SK-MEL-5 (cell line): ENCODE data around the gene STXBP1. TPM values are rescaled to one million over a fixed set of nuclear protein-coding genes. Genes with fewer than 3 reads are reported as not detected.
A peak's percentile ranks its signal among the peaks of the same experiment; 100 is the strongest.
"Not testable (repeated sequence)": the region's sequence is repeated elsewhere in the genome, so short reads cannot be mapped to it uniquely, and the experiment has no call there.

Experiments used
- DNase-seq: peaks from one replicate; pipeline ENCODE4 v3.0.0-alpha.2; 2016; ENCODE audit warnings: low read depth, low spot score
- in situ Hi-C: cut with HindIII; loops from 2 replicates; pipeline ENCODE4 v1.10.0; 2016; ENCODE audit warnings: low sequenced_read_pairs, high pct_unique_total_duplicates, low pct_unique_long_range_greater_than_20kb
- total RNA-seq: library from RNA; depleted of rRNA; stranded (reverse); fragments of >200 nt; shearing (Covaris generic); gene quantifications from 2 replicates; pipeline ENCODE4 v1.2.3, GENCODE V29; 2014

The STXBP1 gene
- total RNA-seq, 1 experiment from 2014 or later, result 41.3 TPM

- in situ Hi-C loops, result no loop called here
- DNase-seq, result peak; percentile 50
Measured at GRCh38 chr9:127574072-127574993, 37.7 kb upstream of the STXBP1 start.

GRCh38 chr9:127575875-127576778 is 36.0 kb upstream of the STXBP1 start:
- in situ Hi-C loops, result no loop called here
- no peak for DNase-seq

GRCh38 chr9:127577194-127577593 is 34.9 kb upstream of the STXBP1 start:
- DNase-seq, in situ Hi-C loops: not testable (repeated sequence)

- DNase-seq, result no peak
- in situ Hi-C loops, result no loop called here
Measured at GRCh38 chr9:127578627-127578951, 33.5 kb upstream of the STXBP1 start.

- DNase-seq, result peak; percentile 62
- in situ Hi-C loops, result no loop called here
Measured at GRCh38 chr9:127578952-127579853, 32.9 kb upstream of the STXBP1 start.

GRCh38 chr9:127580366-127580765 is 31.7 kb upstream of the STXBP1 start:
- no peak for DNase-seq
- in situ Hi-C loops, result no loop called here

GRCh38 chr9:127580879-127581475 is 31.1 kb upstream of the STXBP1 start:
- no peak for DNase-seq
- in situ Hi-C loops, result no loop called here

- DNase-seq, in situ Hi-C loops: not testable (repeated sequence)
Measured at GRCh38 chr9:127584474-127584805, 27.6 kb upstream of the STXBP1 start.

- in situ Hi-C loops, result no loop called here
- no peak for DNase-seq
Measured at GRCh38 chr9:127585161-127585819, 26.8 kb upstream of the STXBP1 start.

GRCh38 chr9:127586096-127586495 is 26.0 kb upstream of the STXBP1 start:
- DNase-seq, result no peak
- in situ Hi-C loops, result no loop called here

GRCh38 chr9:127586537-127586936 is 25.5 kb upstream of the STXBP1 start:
- DNase-seq, result peak; percentile 86
- in situ Hi-C loops, result no loop called here

GRCh38 chr9:127587966-127588365 is 24.1 kb upstream of the STXBP1 start:
- in situ Hi-C loops, result no loop called here
- no peak for DNase-seq

GRCh38 chr9:127588740-127589506 is 23.2 kb upstream of the STXBP1 start:
- DNase-seq, result no peak
- in situ Hi-C loops, result no loop called here

- DNase-seq, result peak; percentile 88
- in situ Hi-C loops, result no loop called here
Measured at GRCh38 chr9:127589955-127590370, 22.1 kb upstream of the STXBP1 start.

GRCh38 chr9:127595611-127596010 is 16.5 kb upstream of the STXBP1 start:
- in situ Hi-C loops, result no loop called here

GRCh38 chr9:127598839-127599549 is 13.1 kb upstream of the STXBP1 start:
- DNase-seq, result peak; percentile 35
- in situ Hi-C loops, result no loop called here

More at GRCh38 chr9:127595611-127596010, 16.5 kb upstream of the STXBP1 start:
- DNase-seq, result no peak
